HCT116 (cell line): ENCODE results near the gene MNAT1. TPM values are rescaled to one million over a fixed set of nuclear protein-coding genes. Genes with fewer than 3 reads are reported as not detected.

Experiments
- ATAC-seq: fragments of 200-7000 bp; cut with Tn5 transposase; 2 replicates; pipeline ENCODE4 v1.9.1; 2020; ENCODE audit warnings: mild to moderate bottlenecking, moderate library complexity
- BruUV-seq: library from RNA; stranded (reverse); fragments of 400-500 nt; replicated peaks from 2 replicates; lab custom pipeline; 2021; lab: Mats Ljungman, UMichigan
- CTCF ChIA-PET: fragments of 300-600 bp; sonication (Branson Sonifier 250); formaldehyde crosslinking; loops from one replicate; lab custom pipeline; 2021; ENCODE audit warnings: antibody characterized with exemption; lab: Charles Lee
- POLR2A ChIA-PET: fragments of 300-600, 350-600 bp; sonication (Branson Sonifier 250); formaldehyde crosslinking; loops from one replicate; lab custom pipeline; 2021; ENCODE audit warnings: antibody characterized with exemption; lab: Charles Lee
- RAD21 ChIA-PET, 2 experiments: fragments of 300-600 bp; sonication (Branson Sonifier 250); formaldehyde crosslinking; loops; one replicate each; lab custom pipeline; 2023; ENCODE audit warnings: low total read pairs in 2 of 2; ENCODE audit not compliant: uncharacterized antibody in 2 of 2, unreplicated experiment in 2 of 2, low non-redundant PET in 1 of 2; lab: Charles Lee
- DNase-seq: peaks from one replicate; pipeline ENCODE4 v3.0.0-alpha.2; 2010; ENCODE audit warnings: low read depth, low spot score
- H2AFZ ChIP-seq: fragments of 200-600 bp; shearing (Covaris generic), sonication (generic); 2 replicates; pipeline ENCODE4 v1.6.1; 2017; ENCODE audit warnings: low read depth, mixed run types, mixed read lengths, antibody characterized with exemption, low read length; ENCODE audit not compliant: poor library complexity, severe bottlenecking
- H3K27ac ChIP-seq: 2 replicates; pipeline ENCODE4 v1.5.1; 2012; ENCODE audit warnings: low read depth, low read length
- H3K27me3 ChIP-seq: fragments of 200-600 bp; sonication (generic); 2 replicates; pipeline ENCODE4 v1.6.1; 2016; ENCODE audit warnings: mixed run types, low read length, mixed read lengths; ENCODE audit not compliant: insufficient read depth
- H3K36me3 ChIP-seq, 2 experiments: fragments of 200-500 bp in 1 of 2; fragments of 200-600 bp in 1 of 2; sonication (Bioruptor generic) in 1 of 2; sonication (generic) in 1 of 2; 2 replicates each; pipeline versions ENCODE4 v1.5.1 to v1.6.1; 2014 to 2016; ENCODE audit warnings: low read length in 2 of 2, inconsistent platforms in 1 of 2, mixed read lengths in 1 of 2, mixed run types in 1 of 2; ENCODE audit not compliant: insufficient read depth in 2 of 2, control insufficient read depth in 1 of 2
- H3K4me1 ChIP-seq, 2 experiments: fragments of 200-600 bp in 1 of 2; sonication (generic) in 1 of 2; 2 replicates each; pipeline versions ENCODE4 v1.5.1 to v1.6.1; 2012 to 2017; ENCODE audit warnings: low read length in 2 of 2, inconsistent platforms in 1 of 2, mild to moderate bottlenecking in 1 of 2, mixed read lengths in 1 of 2, mixed run types in 1 of 2, moderate library complexity in 1 of 2; ENCODE audit not compliant: insufficient read depth in 2 of 2, control insufficient read depth in 1 of 2
- H3K4me2 ChIP-seq: fragments of 200-600 bp; sonication (generic); 2 replicates; pipeline ENCODE4 v1.6.1; 2017; ENCODE audit warnings: mixed run types, low read length, mixed read lengths
- H3K4me3 ChIP-seq, 2 experiments: fragments of 200-600 bp in 1 of 2; sonication (generic) in 1 of 2; replicated peaks in 1 of 2; 2 replicates each; pipeline ENCODE4 v1.5.1; 2011 to 2016; ENCODE audit warnings: low read length in 2 of 2, control low read depth in 1 of 2, low read depth in 1 of 2, mild to moderate bottlenecking in 1 of 2, mixed read lengths in 1 of 2, mixed run types in 1 of 2
- H3K79me2 ChIP-seq: fragments of 200-600 bp; sonication (generic); 2 replicates; pipeline ENCODE4 v1.6.1; 2017; ENCODE audit warnings: mild to moderate bottlenecking, mixed run types, low read length, moderate library complexity, mixed read lengths; ENCODE audit not compliant: insufficient read depth
- H3K9ac ChIP-seq: fragments of 200-600 bp; sonication (generic); 2 replicates; pipeline ENCODE4 v1.6.1; 2016; ENCODE audit warnings: low read length, mixed read lengths
- H3K9me2 ChIP-seq: fragments of 200-600 bp; sonication (generic), shearing (Covaris generic); 2 replicates; pipeline ENCODE4 v1.6.1; 2017; ENCODE audit warnings: mixed run types, mild to moderate bottlenecking, moderate library complexity; ENCODE audit not compliant: insufficient read depth
- H3K9me3 ChIP-seq, 2 experiments: fragments of 200-500 bp in 1 of 2; fragments of 200-600 bp in 1 of 2; sonication (Bioruptor generic) in 1 of 2; sonication (generic) in 1 of 2; 2 replicates each; pipeline ENCODE4 v1.6.1; 2014 to 2017; ENCODE audit warnings: low read length in 2 of 2, mixed read lengths in 2 of 2, inconsistent platforms in 1 of 2, low read depth in 1 of 2, mild to moderate bottlenecking in 1 of 2, mixed run types in 1 of 2, moderate library complexity in 1 of 2; ENCODE audit not compliant: control insufficient read depth in 1 of 2, insufficient read depth in 1 of 2
- H4K20me1 ChIP-seq: fragments of 200-600 bp; sonication (generic), shearing (Covaris generic); 2 replicates; pipeline ENCODE4 v1.6.1; 2017; ENCODE audit warnings: mixed run types, mild to moderate bottlenecking, moderate library complexity; ENCODE audit not compliant: insufficient read depth
- CBX3 ChIP-seq: IDR thresholded peaks from 2 replicates; pipeline ENCODE4 v1.6.1; 2012; ENCODE audit warnings: low read depth
- CEBPB ChIP-seq: IDR thresholded peaks from 2 replicates; pipeline ENCODE4 v1.6.1; 2012; ENCODE audit warnings: low read depth
- EGR1 ChIP-seq: IDR thresholded peaks from 2 replicates; pipeline ENCODE4 v1.6.1; 2012; ENCODE audit warnings: low read depth
- ELF1 ChIP-seq: IDR thresholded peaks from 2 replicates; pipeline ENCODE4 v1.6.1; 2012; ENCODE audit warnings: low read depth, borderline replicate concordance
- EZH2phosphoT487 ChIP-seq: fragments of 200-600 bp; IDR thresholded peaks from 2 replicates; pipeline ENCODE4 v1.6.1; 2018; ENCODE audit warnings: antibody characterized with exemption, borderline replicate concordance
- FOSL1 ChIP-seq: IDR thresholded peaks from 2 replicates; pipeline ENCODE4 v1.6.1; 2012; ENCODE audit warnings: low read depth
- POLR2A ChIP-seq: IDR thresholded peaks from 2 replicates; pipeline ENCODE4 v1.7.0; 2011; ENCODE audit warnings: borderline replicate concordance; ENCODE audit not compliant: insufficient read depth, insufficient read length; ENCODE audit errors: extremely low read depth
- RAD21 ChIP-seq: IDR thresholded peaks from 2 replicates; pipeline ENCODE4 v1.6.1; 2012; ENCODE audit warnings: low read depth, mild to moderate bottlenecking
- SP1 ChIP-seq: IDR thresholded peaks from 2 replicates; pipeline ENCODE4 v1.6.1; 2012; ENCODE audit warnings: low read depth
- TCF7L2 ChIP-seq: IDR thresholded peaks from 2 replicates; pipeline ENCODE4 v1.7.0; 2011; ENCODE audit warnings: borderline replicate concordance, inconsistent platforms; ENCODE audit not compliant: insufficient read depth, insufficient read length; ENCODE audit errors: extremely low read depth
- ZNF274 ChIP-seq: fragments of 200-500 bp; sonication (Bioruptor generic); IDR thresholded peaks from 2 replicates; pipeline ENCODE4 v1.6.1; 2014; ENCODE audit warnings: mild to moderate bottlenecking, low read depth, low read length, inconsistent platforms
- intact Hi-C: fragments of 100-400 bp; cut with micrococcal nuclease; formaldehyde crosslinking; loops from 2 replicates; pipeline ENCODE4 v1.10.0; 2022
- total RNA-seq: library from RNA; stranded (reverse); gene quantifications from one replicate; pipeline ENCODE4 v1.2.1, GENCODE V29; 2021; ENCODE audit not compliant: unreplicated experiment
- TF ChIP-seq, protein P1 (sequence below): IDR thresholded peaks from 2 replicates; pipeline ENCODE4 v1.6.1; 2012; ENCODE audit warnings: low read depth
- TF ChIP-seq, protein P2 (sequence below), 3 experiments: fragments of 200-600 bp in 1 of 3; sonication (generic) in 1 of 3; IDR thresholded peaks in 2 of 3; conservative IDR thresholded peaks in 1 of 3; 2 replicates each; pipeline ENCODE4 v1.5.1; 2012 to 2017; ENCODE audit warnings: low read depth in 2 of 3, low read length in 2 of 3, antibody characterized with exemption in 1 of 3, borderline replicate concordance in 1 of 3, control low read depth in 1 of 3, mild to moderate bottlenecking in 1 of 3, mixed read lengths in 1 of 3, mixed run types in 1 of 3, moderate library complexity in 1 of 3; ENCODE audit not compliant: insufficient read depth in 1 of 3

Gene MNAT1
- total RNA-seq, 1 experiment from 2014 or later, result 49.3 TPM

DNA sequence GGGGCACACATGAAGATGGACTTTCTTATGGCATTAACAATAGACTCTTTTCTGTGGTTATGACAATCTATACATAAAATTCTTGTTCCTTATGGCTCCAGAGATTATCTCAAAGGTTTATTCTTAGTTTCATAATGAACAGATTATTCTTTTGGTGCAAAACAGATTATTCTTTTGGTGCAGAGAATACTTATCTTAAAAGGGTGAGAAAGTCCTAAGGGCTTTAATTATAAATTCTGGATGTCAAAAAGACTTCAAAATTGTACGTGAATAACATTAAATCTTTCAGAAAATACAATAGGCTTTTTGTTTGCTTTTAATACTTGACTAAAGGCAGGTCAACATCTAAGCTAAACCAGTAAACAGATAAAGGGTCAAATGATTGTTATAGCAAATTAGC lies 69.3 kb downstream of the MNAT1 start:
- H3K9ac ChIP-seq, result no peak overlapping the region
- H4K20me1 ChIP-seq, result no peaks in the 10 kb centered on the region
- TF ChIP-seq EZH2phosphoT487 (no peak), CEBPB (no peak), EGR1 (no peak), FOSL1 (no peak), RAD21 (no peak), TCF7L2 (no peak), ELF1 (no peak), SP1 (no peak), POLR2A (no peak), ZNF274 (no peak), CBX3 (no peak)
- TF ChIP-seq, protein P1, sequence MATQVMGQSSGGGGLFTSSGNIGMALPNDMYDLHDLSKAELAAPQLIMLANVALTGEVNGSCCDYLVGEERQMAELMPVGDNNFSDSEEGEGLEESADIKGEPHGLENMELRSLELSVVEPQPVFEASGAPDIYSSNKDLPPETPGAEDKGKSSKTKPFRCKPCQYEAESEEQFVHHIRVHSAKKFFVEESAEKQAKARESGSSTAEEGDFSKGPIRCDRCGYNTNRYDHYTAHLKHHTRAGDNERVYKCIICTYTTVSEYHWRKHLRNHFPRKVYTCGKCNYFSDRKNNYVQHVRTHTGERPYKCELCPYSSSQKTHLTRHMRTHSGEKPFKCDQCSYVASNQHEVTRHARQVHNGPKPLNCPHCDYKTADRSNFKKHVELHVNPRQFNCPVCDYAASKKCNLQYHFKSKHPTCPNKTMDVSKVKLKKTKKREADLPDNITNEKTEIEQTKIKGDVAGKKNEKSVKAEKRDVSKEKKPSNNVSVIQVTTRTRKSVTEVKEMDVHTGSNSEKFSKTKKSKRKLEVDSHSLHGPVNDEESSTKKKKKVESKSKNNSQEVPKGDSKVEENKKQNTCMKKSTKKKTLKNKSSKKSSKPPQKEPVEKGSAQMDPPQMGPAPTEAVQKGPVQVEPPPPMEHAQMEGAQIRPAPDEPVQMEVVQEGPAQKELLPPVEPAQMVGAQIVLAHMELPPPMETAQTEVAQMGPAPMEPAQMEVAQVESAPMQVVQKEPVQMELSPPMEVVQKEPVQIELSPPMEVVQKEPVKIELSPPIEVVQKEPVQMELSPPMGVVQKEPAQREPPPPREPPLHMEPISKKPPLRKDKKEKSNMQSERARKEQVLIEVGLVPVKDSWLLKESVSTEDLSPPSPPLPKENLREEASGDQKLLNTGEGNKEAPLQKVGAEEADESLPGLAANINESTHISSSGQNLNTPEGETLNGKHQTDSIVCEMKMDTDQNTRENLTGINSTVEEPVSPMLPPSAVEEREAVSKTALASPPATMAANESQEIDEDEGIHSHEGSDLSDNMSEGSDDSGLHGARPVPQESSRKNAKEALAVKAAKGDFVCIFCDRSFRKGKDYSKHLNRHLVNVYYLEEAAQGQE, result no peak
- TF ChIP-seq, protein P2, sequence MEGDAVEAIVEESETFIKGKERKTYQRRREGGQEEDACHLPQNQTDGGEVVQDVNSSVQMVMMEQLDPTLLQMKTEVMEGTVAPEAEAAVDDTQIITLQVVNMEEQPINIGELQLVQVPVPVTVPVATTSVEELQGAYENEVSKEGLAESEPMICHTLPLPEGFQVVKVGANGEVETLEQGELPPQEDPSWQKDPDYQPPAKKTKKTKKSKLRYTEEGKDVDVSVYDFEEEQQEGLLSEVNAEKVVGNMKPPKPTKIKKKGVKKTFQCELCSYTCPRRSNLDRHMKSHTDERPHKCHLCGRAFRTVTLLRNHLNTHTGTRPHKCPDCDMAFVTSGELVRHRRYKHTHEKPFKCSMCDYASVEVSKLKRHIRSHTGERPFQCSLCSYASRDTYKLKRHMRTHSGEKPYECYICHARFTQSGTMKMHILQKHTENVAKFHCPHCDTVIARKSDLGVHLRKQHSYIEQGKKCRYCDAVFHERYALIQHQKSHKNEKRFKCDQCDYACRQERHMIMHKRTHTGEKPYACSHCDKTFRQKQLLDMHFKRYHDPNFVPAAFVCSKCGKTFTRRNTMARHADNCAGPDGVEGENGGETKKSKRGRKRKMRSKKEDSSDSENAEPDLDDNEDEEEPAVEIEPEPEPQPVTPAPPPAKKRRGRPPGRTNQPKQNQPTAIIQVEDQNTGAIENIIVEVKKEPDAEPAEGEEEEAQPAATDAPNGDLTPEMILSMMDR (IDR thresholded peaks at IDR 0.05 in 2 of 3, conservative IDR thresholded peaks at IDR 0.05 in 1 of 3; ENCODE audit: borderline replicate concordance in 1 of 3, insufficient read depth in 1 of 3, low read depth in 2 of 3, low read length in 2 of 3), result no peak
- TF ChIP-seq, all 23 proteins: peak for 0
- Histone ChIP-seq H3K27me3 (no peaks in the 10 kb centered on the region), H3K9me3 (no peaks in the 10 kb centered on the region), H3K79me2 (no peaks in the 10 kb centered on the region), H3K4me1 (no peaks in the 10 kb centered on the region; a peak in 1 of 4 replicates), H2AFZ (no peak overlapping the region), H3K4me3 (no peak overlapping the region), H3K4me2 (no peak overlapping the region), H3K9me2 (no peaks in the 10 kb centered on the region), H3K27ac (no peak overlapping the region), H3K36me3 (no peaks in the 10 kb centered on the region)
- no TSS peak for BruUV-seq
- CTCF ChIA-PET, result no interaction called here
- RAD21 ChIA-PET, result no interaction called here
- POLR2A ChIA-PET, result no interaction called here
- intact Hi-C loops, result no loop called here
- ATAC-seq (no peak), DNase-seq (no peak)
